ENCODE measurements around the gene UBE2L5.

UBE2L5 gene

GRCh38 chr13:30422054-30422839 lies at the start of gene UBE2L5:
Gene UBE2L5 (plus strand): TSS chr13:30422493. CDS start chr13:30427991, 5,498 bp downstream.
- peak; percentile 37 for DNase-seq (ENCODE audit: low spot score)

GRCh38 chr13:30373727-30374126 lies 48.6 kb upstream of the UBE2L5 start:
- no peak for DNase-seq (ENCODE audit: low spot score)

DNA sequence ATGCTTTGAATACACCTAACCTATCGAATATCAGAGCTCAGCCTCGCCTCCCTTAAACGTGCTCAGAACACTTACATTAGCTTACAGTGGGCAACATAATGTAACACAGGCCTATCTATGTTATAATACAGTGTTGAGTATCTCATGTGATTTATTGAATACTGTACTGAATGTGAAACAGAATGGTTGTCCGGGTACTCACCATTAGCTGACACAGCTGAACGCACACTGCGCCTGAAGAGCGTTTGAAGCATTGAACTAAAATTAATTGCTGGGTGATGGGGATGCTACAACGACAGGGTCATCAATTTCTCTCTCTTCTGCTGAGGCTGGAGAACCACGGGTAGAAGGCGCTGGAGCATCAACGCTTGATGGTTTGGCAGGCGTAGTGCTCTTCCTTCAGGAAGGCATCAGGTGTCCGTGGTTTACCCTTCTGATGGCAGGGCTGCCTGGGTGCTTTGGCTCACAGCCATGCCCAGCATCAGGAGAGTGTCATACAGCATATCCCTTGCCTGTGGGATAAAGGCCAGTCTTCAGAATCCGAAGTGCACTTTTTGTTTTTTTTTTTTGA lies 46.9 kb upstream of the UBE2L5 start:
- DNase-seq (ENCODE audit: low spot score), result no peak

- DNase-seq (ENCODE audit: low spot score), result no peak
These were observed 45.6 kb upstream of the UBE2L5 start for GRCh38 chr13:30376426-30377311.

DNA sequence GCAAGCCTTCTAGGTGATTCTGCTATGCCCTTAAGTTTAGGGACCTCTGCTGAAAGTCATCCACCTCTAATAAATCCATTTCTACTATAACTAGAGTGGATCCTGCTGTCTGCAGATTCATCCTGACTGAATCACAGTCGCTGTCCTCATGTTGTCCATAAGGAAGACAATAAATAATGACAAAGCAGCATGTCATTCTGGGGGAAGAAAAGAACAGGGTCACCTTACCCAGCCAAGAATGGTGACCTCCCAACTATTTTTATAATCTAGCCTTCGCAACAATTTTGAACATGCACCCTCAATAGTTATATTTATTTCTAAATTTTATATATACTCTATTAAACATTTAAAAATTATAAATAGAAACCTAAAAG lies 45.0 kb upstream of the UBE2L5 start:
- DNase-seq (ENCODE audit: low spot score), result no peak

GRCh38 chr13:30378191-30378590 lies 44.1 kb upstream of the UBE2L5 start:
- no peak for DNase-seq (ENCODE audit: low spot score)

GRCh38 chr13:30381049-30381448 lies 41.2 kb upstream of the UBE2L5 start:
- no peak for DNase-seq (ENCODE audit: low spot score)

DNA sequence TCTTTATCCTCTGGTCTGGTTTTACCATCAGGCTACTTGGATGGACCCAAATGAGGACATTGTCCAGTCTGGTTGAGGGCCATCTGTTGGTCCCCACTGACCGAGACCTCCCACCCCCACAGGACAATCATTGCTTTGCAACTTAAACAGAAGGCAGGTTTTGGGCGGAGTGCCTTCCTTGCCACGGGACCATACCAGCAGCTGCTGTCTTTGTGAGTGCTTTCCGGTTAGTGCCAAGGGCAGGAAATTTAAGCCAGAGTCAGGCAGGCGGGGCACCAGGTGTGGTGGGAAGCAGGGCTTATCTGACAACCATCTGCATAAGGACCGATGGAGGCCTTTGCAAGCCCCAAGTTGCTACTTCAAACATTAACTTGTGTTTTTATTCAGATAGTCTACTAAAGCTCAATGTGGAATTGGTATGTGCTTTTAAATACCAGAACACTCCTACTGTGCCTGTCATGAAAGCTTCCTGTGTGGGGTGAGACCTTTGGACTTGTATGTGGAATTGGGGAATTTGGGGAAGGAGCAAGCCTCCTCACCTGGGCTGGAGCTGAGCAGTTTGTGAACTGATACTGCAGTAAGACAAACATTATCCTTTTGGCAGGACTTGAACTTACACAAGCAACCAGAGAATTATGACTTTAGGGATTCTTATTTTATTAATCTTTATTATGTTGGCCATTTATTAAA lies 39.3 kb upstream of the UBE2L5 start:
- no peak for DNase-seq (ENCODE audit: low spot score)

DNA sequence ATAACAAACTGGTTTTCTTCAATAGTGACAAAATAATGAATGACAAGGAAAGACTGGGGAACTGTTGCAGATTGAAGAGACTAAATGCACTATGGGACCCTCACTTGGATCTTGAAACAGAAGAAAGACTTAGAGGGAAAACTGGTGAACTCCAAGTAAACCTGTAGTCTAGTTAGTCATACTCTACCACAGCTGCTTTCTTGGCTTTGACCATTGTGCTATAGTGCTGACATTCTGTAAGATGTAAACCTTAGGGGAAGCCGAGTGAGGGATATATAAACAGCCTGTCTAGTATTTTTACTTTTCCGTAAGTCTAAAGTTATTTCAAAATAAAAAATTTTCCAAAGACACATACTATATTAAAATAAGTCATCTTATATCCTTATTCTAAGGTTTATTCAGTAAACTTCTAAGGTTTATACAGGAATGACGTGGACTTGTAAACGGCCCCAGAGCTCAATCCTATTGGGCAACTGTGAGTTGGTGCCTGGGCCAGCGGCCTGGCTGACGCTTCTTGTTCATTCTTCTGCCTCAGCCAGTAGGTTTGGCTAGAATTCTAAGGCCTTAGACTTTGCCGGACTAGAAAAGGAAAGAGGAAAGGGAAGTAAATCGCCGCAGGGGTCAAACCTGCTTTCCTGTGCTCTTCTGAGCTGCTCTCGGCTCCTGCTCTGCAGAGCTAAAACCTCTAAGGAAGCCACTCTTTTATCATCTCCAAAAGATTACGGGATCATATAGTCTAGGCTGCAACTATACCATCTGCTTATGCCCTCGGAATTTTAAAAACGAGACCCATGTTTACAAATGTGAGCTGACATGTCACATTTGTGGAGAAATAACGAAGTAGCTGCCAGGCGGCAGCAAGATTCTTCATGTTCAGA lies 33.6 kb upstream of the UBE2L5 start:
- no peak for DNase-seq (ENCODE audit: low spot score)

- DNase-seq (ENCODE audit: low spot score), result no peak
These were observed 30.2 kb upstream of the UBE2L5 start for GRCh38 chr13:30391956-30392680.

GRCh38 chr13:30392681-30393045 lies 29.6 kb upstream of the UBE2L5 start:
- DNase-seq (ENCODE audit: low spot score), result no peak

GRCh38 chr13:30394751-30395191 lies 27.5 kb upstream of the UBE2L5 start:
- no peak for DNase-seq (ENCODE audit: low spot score)

- peak; percentile 68 for DNase-seq (ENCODE audit: low spot score)
These were observed 26.8 kb upstream of the UBE2L5 start for GRCh38 chr13:30395192-30396158.

DNA sequence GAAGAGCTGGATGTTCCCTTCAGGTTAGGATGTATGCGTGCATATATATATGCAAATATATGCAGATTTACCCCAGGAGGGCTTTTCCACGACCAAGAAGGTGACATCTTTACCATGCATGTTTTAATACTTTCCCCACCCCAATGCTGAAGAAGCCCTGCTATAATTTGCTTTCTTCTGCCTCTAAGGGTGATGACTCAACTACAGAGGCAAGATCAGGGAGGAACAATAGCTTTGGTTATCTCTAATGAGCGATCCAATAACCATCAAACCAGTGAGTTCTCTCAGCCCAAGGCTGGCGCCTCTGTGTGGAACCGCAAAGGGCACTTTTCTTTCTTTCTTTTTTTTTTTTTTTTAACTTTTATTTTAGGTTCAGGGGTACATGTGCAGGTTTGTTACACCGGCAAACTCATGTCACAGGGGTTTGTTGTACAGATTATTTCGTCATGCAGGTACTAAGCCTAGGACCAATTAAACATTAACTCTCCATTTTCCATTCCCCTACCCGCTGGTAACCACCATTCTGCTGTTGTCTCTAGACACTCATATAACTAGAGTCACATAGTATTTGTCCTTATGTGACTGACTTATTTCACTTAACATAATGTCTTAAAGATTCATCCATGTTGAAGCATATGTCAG lies 25.7 kb upstream of the UBE2L5 start:
- no peak for DNase-seq (ENCODE audit: low spot score)

GRCh38 chr13:30398601-30399072 lies 23.7 kb upstream of the UBE2L5 start:
- no peak for DNase-seq (ENCODE audit: low spot score)

- DNase-seq (ENCODE audit: low spot score), result no peak
These were observed 21.9 kb upstream of the UBE2L5 start for GRCh38 chr13:30400376-30400775.

DNA sequence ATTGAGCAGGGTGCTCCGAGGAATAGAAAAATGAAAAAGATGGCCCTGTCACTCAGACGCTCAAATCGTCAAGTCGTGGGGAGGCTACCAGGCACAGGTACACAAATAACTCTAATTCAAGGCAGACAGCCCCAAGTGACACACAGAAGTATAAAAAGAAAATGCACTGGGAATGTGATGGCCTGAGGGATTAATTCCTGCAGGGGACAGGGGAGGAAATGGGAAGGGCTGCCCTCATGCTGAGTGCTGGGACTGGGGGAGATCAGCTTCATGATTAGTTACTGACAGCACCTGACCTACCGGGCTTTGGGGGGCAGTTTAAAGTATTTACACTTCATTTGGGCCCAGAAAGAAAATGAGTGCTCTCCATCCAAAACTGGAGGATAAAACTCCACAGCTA lies 20.9 kb upstream of the UBE2L5 start:
- no peak for DNase-seq (ENCODE audit: low spot score)

- no peak for DNase-seq (ENCODE audit: low spot score)
These were observed 18.8 kb upstream of the UBE2L5 start for GRCh38 chr13:30403456-30403855.

GRCh38 chr13:30404207-30404606 lies 18.1 kb upstream of the UBE2L5 start:
- no peak for DNase-seq (ENCODE audit: low spot score)

Data from HuH-7 (cell line).